ENCODE data around the gene KRT84.

DNA sequence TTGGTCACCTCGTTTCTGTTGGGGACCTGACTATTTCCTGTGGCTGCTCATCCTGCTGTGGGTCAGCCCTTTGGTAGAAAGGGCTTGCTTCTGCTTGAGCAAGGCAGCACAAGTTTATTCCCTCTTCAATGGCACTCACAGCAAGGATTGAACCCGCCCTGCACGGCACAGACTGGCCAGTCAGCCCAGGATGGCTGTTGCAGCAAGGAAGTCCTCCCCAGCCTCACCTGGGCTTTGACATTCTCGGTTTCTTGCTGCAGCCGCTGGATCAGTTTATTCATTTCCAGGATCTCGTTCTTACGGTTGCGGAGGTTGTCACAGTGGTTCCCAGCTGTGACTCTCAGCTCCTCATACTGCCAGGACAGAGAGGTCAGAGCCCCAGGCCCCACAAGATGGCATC, 11.2 kb upstream of the KRT84 start:
- TF ChIP-seq, protein P1, sequence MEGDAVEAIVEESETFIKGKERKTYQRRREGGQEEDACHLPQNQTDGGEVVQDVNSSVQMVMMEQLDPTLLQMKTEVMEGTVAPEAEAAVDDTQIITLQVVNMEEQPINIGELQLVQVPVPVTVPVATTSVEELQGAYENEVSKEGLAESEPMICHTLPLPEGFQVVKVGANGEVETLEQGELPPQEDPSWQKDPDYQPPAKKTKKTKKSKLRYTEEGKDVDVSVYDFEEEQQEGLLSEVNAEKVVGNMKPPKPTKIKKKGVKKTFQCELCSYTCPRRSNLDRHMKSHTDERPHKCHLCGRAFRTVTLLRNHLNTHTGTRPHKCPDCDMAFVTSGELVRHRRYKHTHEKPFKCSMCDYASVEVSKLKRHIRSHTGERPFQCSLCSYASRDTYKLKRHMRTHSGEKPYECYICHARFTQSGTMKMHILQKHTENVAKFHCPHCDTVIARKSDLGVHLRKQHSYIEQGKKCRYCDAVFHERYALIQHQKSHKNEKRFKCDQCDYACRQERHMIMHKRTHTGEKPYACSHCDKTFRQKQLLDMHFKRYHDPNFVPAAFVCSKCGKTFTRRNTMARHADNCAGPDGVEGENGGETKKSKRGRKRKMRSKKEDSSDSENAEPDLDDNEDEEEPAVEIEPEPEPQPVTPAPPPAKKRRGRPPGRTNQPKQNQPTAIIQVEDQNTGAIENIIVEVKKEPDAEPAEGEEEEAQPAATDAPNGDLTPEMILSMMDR (IDR thresholded peaks at IDR 0.05) = no peak
- no peak for TF ChIP-seq POLR2A (IDR thresholded peaks at IDR 0.05)
